HG02938 (cell line): ENCODE data around the gene VWF.
"Not testable (repeated sequence)": the region's sequence is repeated elsewhere in the genome, so short reads cannot be mapped to it uniquely, and the experiment has no call there.

Experiments
- ATAC-seq: cut with Tn5 transposase; IDR thresholded peaks from one replicate; pipeline ENCODE4 v1.9.1; 2021; ENCODE audit warnings: mild to moderate bottlenecking, moderate library complexity; ENCODE audit not compliant: unreplicated experiment

VWF gene

DNA sequence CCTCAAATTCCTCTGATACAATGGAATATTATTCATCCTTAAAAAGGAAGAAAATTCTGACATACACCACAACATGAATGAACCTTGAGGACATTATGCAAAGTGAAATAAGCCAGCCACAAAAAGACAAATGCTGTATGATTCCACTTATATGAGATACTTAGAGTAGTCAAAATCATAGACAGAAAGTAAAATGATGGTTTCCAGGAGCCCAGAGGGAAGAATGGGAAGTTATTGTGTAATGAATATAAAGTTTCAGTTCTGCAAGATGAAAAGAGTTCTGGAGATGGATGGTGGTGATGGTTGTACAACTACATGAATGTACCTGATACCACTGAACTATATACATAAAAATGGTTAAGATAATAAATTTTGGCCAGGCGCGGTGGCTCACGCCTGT lies 18.3 kb downstream of the VWF start:
- ATAC-seq: no peak

DNA sequence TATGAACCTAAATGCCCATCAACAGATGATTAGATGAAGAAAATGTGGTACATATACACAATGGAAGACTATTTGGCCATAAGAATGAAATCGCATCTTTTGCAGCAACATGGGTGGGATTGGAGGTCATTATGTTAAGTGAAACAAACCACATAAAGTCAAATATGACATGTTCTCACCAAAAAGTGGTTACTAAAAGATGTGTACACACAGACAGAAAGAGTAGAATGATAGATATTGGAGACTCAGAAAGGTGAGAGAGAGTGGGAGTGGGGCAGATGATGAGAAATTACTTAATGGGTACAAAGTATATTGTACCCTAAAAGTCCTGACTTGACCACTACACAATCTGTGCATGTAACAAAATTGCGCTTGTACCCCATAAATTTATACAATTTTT lies 19.6 kb downstream of the VWF start:
- ATAC-seq: no peak

- no peak for ATAC-seq
These were observed 20.4 kb downstream of the VWF start for GRCh38 chr12:6104027-6104426.

DNA sequence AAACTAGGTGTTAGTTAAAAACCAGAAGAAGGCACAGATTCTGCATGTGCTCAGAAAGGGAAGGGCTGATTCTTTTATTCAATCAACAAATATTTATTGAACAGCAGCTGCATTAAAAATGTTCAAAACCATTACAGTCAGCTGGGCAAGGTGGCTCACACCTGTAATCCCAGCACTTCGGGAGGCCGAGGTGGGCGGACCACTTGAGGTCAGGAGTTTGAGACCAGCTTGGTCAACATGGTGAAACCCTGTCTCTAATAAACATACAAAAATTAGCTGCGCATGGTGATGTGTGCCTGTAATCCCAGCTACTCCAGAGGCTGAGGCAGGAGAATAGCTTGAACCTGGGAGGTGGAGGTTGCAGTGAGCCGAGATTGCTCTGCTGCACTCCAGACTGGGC lies 22.4 kb downstream of the VWF start:
- ATAC-seq: not testable (repeated sequence)

GRCh38 chr12:6099316-6099715 lies 25.2 kb downstream of the VWF start:
- no peak for ATAC-seq

- no peak for ATAC-seq
These were observed 27.1 kb downstream of the VWF start for GRCh38 chr12:6097411-6097810.

DNA sequence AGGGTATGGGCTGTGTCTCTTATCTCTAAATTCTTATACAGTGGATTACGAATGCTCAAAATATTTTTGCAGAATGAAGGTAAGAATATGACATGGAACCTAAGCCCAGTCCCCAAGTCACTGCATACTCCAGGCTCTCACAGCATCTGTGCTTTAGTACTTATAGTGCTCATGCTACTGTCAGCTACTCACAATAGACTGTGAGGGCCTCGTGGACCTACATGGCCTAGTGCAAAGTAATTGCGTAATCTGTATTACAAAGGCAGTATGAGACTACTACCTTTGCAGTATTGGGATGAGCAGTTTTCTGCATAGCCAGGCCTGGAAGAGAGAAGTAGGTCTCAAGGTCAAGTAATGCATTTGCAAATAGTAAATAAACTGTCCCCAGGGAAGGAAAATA lies 27.9 kb downstream of the VWF start:
- ATAC-seq: no peak

DNA sequence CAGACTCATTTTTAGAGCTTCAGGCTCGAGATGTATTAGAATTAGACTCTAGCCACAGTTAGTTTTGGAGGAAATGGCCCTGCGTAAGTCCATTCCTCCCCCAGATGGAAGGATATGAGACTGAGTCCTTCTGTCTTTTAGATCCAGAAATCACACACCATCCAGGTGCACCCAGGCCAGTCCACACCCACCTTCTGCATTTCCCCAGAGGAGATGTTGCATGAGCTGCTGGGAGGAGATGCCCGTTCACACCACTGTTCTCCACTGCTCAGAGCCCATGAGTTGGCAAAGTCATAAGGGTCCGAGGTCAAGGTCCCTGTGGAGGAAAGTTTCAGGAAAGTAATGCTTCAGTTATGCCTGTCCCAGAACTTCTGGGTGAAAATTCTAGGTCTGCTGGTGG lies 29.2 kb downstream of the VWF start:
- no peak for ATAC-seq

DNA sequence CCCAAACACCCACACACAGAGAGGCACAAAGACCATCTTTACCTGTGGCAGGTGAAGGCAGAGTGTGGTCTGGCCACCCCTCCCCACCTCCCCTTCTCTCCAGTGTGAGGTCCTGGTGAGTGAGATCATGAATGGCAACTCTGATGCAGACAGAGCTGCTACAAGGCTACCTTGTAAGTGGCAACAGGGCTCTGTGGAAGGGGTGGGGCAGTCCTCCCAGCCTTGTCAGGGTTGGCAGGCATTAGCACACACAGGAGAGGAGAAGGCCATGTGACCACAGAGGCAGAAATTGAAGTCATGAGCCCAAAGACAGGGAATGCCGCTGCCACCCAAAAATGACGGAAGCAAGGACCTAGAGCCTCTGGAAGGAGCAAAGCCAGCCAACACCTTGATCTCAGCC lies 30.7 kb downstream of the VWF start:
- no peak for ATAC-seq

- ATAC-seq: no peak
These were observed 31.4 kb downstream of the VWF start for GRCh38 chr12:6092784-6093722.

DNA sequence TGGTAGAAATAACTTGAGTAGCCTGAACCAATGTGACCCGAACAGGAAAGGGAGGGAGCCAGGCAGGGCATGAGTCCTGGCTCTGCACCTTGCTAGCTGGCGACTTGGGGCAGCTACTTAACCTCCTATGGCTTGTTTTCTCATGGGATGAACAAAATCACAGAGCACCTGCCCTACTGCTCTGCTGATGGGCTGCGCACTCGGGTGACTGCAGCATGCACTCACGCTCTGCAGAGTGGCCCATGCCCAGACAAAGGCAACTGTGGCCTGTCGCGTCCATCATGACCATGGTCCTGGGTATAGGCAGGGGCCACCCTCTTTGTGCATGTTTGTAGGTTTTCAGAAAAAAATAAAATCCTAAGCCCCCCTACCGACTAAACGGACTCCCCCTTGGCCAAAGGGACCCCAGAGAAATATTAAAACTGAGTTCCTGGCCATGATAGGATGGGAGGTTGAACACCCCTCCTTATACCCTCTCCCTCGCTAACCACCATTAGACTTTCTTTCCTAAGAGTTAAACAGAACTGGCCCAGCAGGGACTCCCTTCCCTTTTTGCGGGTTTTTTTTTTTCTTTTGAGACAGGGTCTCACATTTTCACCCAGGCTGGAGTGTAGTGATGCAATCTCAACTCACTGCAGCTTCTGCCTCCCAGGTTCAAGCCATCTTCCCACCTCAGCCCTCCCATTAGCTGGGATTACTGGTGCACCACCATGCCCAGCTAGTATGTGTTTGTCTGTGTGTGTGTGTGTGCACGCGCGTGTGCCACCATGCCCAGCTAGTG lies 32.5 kb downstream of the VWF start:
- no peak for ATAC-seq

GRCh38 chr12:6090803-6091202 lies 33.7 kb downstream of the VWF start:
- no peak for ATAC-seq

- ATAC-seq: no peak
These were observed 35.3 kb downstream of the VWF start for GRCh38 chr12:6088921-6089747.

- no peak for ATAC-seq
These were observed 38.2 kb downstream of the VWF start for GRCh38 chr12:6086316-6086715.

DNA sequence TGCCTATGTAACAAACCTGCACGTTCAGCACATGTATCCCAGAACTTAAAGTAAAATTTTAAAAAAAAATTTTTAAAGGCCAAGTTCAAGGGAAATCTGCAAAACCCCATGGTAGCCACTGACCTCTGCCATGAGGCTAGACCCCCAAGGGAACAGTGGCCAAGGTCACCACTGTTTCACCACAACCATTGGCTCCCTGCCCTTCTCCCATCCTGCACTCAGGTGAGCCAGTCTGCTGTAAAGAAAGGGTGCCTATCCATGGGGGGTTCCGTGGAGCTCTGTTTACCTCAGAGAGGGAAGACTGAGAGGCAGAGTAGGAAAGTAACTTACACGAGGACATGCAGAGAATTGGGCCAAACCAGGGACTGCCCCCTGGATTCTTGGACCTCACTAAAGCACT lies 38.6 kb downstream of the VWF start:
- no peak for ATAC-seq

DNA sequence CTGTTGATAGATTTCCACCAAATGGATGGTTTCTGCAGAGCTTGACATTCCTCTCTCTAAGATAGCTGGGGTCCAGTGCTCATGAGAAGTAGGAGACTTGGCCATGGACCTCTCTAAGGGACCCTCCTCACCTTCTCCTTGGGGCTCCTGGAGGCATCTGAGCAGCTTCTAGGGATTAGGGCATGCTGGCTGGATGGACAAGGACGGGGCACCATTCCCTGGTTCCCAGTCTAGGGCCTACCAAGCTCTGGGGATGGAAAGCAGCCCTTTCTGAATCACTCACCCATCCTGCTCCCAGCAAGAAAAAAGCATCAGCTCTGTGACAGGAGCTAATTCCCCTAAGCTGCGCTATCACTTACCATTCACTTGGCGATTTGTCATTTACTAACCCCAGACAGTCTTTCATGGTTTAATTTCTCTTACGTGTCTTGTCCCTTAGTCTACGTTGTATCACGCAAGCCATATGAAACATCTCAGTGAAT lies 39.5 kb downstream of the VWF start:
- ATAC-seq: no peak

GRCh38 chr12:6084261-6084968 lies 40.1 kb downstream of the VWF start:
- no peak for ATAC-seq

DNA sequence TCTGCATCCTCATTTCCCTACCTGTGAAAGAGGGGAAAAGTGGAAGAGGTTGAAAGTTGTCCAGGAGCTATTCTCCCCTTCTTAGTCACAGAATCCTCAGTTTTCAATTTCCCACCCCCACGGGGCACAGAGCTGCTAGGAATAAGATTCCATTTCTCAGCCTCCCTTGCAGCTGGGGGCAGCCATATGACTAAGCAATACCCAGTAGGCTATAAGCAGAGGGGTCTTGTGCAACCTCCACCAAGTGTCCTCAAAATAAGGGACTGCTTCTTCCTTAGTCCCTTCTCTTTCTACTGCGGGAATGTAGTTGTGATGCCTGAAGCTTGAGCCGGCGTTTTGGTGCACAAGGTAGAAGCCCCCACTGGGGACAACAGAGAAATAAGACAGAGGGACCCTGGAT lies 40.9 kb downstream of the VWF start:
- ATAC-seq: no peak

DNA sequence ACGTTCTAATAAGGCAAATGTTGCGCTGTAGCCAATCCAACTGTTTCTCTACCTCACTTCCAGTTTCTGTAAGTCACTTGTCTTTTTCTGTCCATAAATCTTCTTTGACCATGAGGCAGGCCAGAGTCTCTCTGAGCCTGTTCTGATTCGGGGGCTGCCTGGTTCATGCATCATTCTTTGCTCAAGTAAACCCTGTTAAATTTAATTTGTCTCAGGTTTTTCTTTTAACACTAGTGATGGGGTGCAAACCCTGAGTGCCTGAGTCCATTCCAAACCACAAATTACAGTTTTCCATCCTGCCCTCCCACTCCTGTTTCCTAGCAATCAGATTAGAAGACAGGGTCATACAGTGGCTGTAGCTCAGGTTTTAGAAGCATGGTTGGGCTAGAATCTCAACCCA lies 41.9 kb downstream of the VWF start:
- ATAC-seq: no peak
